ENCODE results near the gene MERTK. TPM values are rescaled to one million over a fixed set of nuclear protein-coding genes. Genes with fewer than 3 reads are reported as not detected.

The MERTK gene
- total and polyA plus RNA-seq, 2 of the 8 experiments (the other 6 are each of a cell fraction or from before 2014, with no cell fraction given): 6.5 to 7.0 TPM

GRCh38 chr2:112059671-112060070 lies 161.3 kb downstream of the MERTK start:
- no peak overlapping the region for H3K4me2 ChIP-seq (ENCODE audit: insufficient read depth in 1 of 2, low read depth in 2 of 2, low read length in 2 of 2)
- H2AFZ ChIP-seq (ENCODE audit: low read length): no peak overlapping the region
- no peaks in the 10 kb centered on the region for H3K9me3 ChIP-seq (ENCODE audit: insufficient read depth in 2 of 2, low read depth in 1 of 2, low read length in 1 of 2)
- no peak overlapping the region for H3K56ac ChIP-seq (replicated peaks; ENCODE audit: insufficient read length, low read depth, low read length)
- no peak overlapping the region for H3K4me3 ChIP-seq (ENCODE audit: extremely low read depth in 1 of 4, insufficient read depth in 2 of 4, low read depth in 3 of 4, low read length in 4 of 4)
- no peak overlapping the region for H2AK5ac ChIP-seq (ENCODE audit: low read depth, low read length)
- no peak overlapping the region for H4K8ac ChIP-seq (ENCODE audit: extremely low read depth, insufficient read depth, low read length)
- no peaks in the 10 kb centered on the region for H3K27me3 ChIP-seq (replicated peaks in 1 of 4; ENCODE audit: control insufficient read depth in 3 of 4, extremely low read depth in 1 of 4, insufficient read depth in 3 of 4, low read length in 3 of 4)
- DNase-seq (ENCODE audit: low read depth in 1 of 2, low spot score in 2 of 2): no peak
- H2BK15ac ChIP-seq (ENCODE audit: low read length): no peak overlapping the region
- no peak overlapping the region for H4K5ac ChIP-seq (ENCODE audit: insufficient read length, low read depth, low read length)
- peaks cover 0 to 7% (median 2%) of the 10 kb centered on the region in 4 experiments; a peak in 3 of 8 replicates for H3K36me3 ChIP-seq (ENCODE audit: control insufficient read depth in 2 of 4, insufficient read depth in 4 of 4, low read length in 3 of 4)
- no peak overlapping the region for H4K91ac ChIP-seq (replicated peaks; ENCODE audit: insufficient read length, low read length)
- POLR2A ChIA-PET (ENCODE audit: partially characterized antibody): no interaction called here
- CTCF ChIA-PET (ENCODE audit: partially characterized antibody): interaction anchor here (1.2 kb wide), 1 partner anchor 12 kb away, joined by 4 read pairs; no protein-coding TSS in a partner anchor
- no peak overlapping the region for H3K18ac ChIP-seq (ENCODE audit: extremely low read depth, low read length)
- no peak overlapping the region for H3K4ac ChIP-seq (replicated peaks; ENCODE audit: insufficient read length, low read depth, low read length)
- no peak overlapping the region for H2BK5ac ChIP-seq (ENCODE audit: low read depth, low read length)
- no peaks in the 10 kb centered on the region for H3K79me1 ChIP-seq (ENCODE audit: low read depth, low read length)
- no peak overlapping the region for H3K27ac ChIP-seq (ENCODE audit: low read depth, low read length)
- no peak overlapping the region for H2BK20ac ChIP-seq (ENCODE audit: low read length)
- WGBS, 2 experiments (ENCODE audit: extremely low coverage in 1 of 2, insufficient coverage in 1 of 2, insufficient read length in 1 of 2, insufficient replicate concordance in 2 of 2, low coverage in 1 of 2, low lambda C conversion rate in 2 of 2, missing lambda C conversion rate in 1 of 2): 75% methylated on average over 2 of the region's 2 CpGs; no CpG with 5 or more reads in 1 of the 2 experiments
- H3K9ac ChIP-seq (replicated peaks in 1 of 4; ENCODE audit: extremely low read depth in 1 of 4, low read depth in 3 of 4, low read length in 3 of 4): no peak overlapping the region
- FAIRE-seq: no peak
- H3K23ac ChIP-seq (ENCODE audit: insufficient read length): no peak overlapping the region
- H3K79me2 ChIP-seq (ENCODE audit: control insufficient read depth in 1 of 2, insufficient read depth in 2 of 2, low read length in 2 of 2): no peaks in the 10 kb centered on the region
- no peak overlapping the region for H3K14ac ChIP-seq (ENCODE audit: insufficient read length)
- H3K23me2 ChIP-seq (ENCODE audit: low read depth, low read length): peaks cover 7% of the 10 kb centered on the region; the same call in 1 of the 2 replicates
- no peak overlapping the region for H2BK120ac ChIP-seq (replicated peaks; ENCODE audit: low read depth, low read length)
- no peaks in the 10 kb centered on the region; a peak in 2 of 7 replicates for H3K4me1 ChIP-seq (replicated peaks in 1 of 4; ENCODE audit: control insufficient read depth in 3 of 4, insufficient read depth in 4 of 4, low read length in 3 of 4)
- no peak overlapping the region for H2BK12ac ChIP-seq (ENCODE audit: low read depth, low read length)
- no peak for TF ChIP-seq RAD21 (IDR thresholded peaks at IDR 0.05 in 1 of 2, conservative IDR thresholded peaks at IDR 0.05 in 1 of 2; ENCODE audit: low read depth in 2 of 2, low read length in 2 of 2)
- no peak for TF ChIP-seq TEAD4 (IDR thresholded peaks at IDR 0.05; ENCODE audit: low read depth, low read length)
- TF ChIP-seq SRF (IDR thresholded peaks at IDR 0.05; ENCODE audit: low read depth, low read length): no peak
- TF ChIP-seq NANOG (IDR thresholded peaks at IDR 0.05; ENCODE audit: insufficient read depth, low read depth, low read length, poor library complexity, severe bottlenecking): no peak
- TF ChIP-seq RBBP5 (IDR thresholded peaks at IDR 0.05; ENCODE audit: borderline replicate concordance, low read depth, low read length): no peak
- no peak for TF ChIP-seq RFX5 (IDR thresholded peaks at IDR 0.05; ENCODE audit: borderline replicate concordance, low read depth, low read length)
- no peak for TF ChIP-seq SIRT6 (IDR thresholded peaks at IDR 0.05; ENCODE audit: low read length)
- TF ChIP-seq POLR2AphosphoS5 (IDR thresholded peaks at IDR 0.05; ENCODE audit: low read depth, low read length): no peak
- TF ChIP-seq FOSL1 (IDR thresholded peaks at IDR 0.05; ENCODE audit: insufficient read depth, low read depth, low read length): no peak
- peaks cover 2% of the 10 kb centered on the region in 2 experiments for H4K20me1 ChIP-seq (replicated peaks in 1 of 2; ENCODE audit: control insufficient read depth in 1 of 2, insufficient read depth in 2 of 2, low read length in 2 of 2)

Measured in H1 (cell line).